B cell (primary cell): ENCODE measurements around the gene AMFR. TPM values are rescaled to one million over a fixed set of nuclear protein-coding genes. Genes with fewer than 3 reads are reported as not detected.

ENCODE experiments used
- ATAC-seq: fragments of 200-7000 bp; cut with Tn5 transposase; one replicate; pipeline ENCODE4 v1.10.0; 2021; ENCODE audit warnings: low read depth, mild to moderate bottlenecking, moderate number of reproducible peaks, moderate library complexity
- CTCF ChIA-PET: fragments of 350-600 bp; sonication (Branson Sonifier 250); formaldehyde crosslinking; loops from one replicate; lab custom pipeline; 2021; ENCODE audit warnings: antibody characterized with exemption, inconsistent platforms; lab: Charles Lee
- POLR2A ChIA-PET: fragments of 350-600 bp; sonication (Branson Sonifier 250); formaldehyde crosslinking; loops from one replicate; lab custom pipeline; 2021; ENCODE audit warnings: antibody characterized with exemption; lab: Charles Lee
- DNase-seq: peaks from one replicate; pipeline ENCODE4 v3.0.0; 2013
- H2AFZ ChIP-seq: 2 replicates; pipeline ENCODE4 v1.6.1; 2012; ENCODE audit warnings: mild to moderate bottlenecking, low read depth, low read length; ENCODE audit not compliant: insufficient read depth, poor library complexity, severe bottlenecking
- H3K27ac ChIP-seq, 2 donors: 1 replicate in 1 of 2; 2 replicates in 1 of 2; pipeline ENCODE4 v1.5.1; 2012 to 2013; ENCODE audit warnings: low read length in 2 of 2, mild to moderate bottlenecking in 2 of 2, moderate library complexity in 1 of 2
- H3K27me3 ChIP-seq, 4 experiments: fragments of 200-600 bp in 1 of 4; sonication (generic) in 1 of 4; replicated peaks in 1 of 4; 1 replicate in 2 of 4; 2 replicates in 2 of 4; pipeline versions ENCODE4 v1.6.1 to v1.7.0; 2013 to 2016; ENCODE audit warnings: low read length in 3 of 4, mild to moderate bottlenecking in 2 of 4, mixed read lengths in 1 of 4, moderate library complexity in 1 of 4; ENCODE audit not compliant: insufficient read depth in 4 of 4, control insufficient read depth in 3 of 4; ENCODE audit errors: control extremely low read depth in 1 of 4
- H3K36me3 ChIP-seq, 2 experiments: replicated peaks in 1 of 2; 1 replicate in 1 of 2; 2 replicates in 1 of 2; pipeline versions ENCODE4 v1.6.1 to v1.7.1; 2013; ENCODE audit warnings: low read length in 1 of 2; ENCODE audit not compliant: insufficient read depth in 2 of 2, control insufficient read depth in 1 of 2; ENCODE audit errors: control extremely low read depth in 1 of 2, extremely low read depth in 1 of 2
- H3K4me1 ChIP-seq, 2 donors: fragments of 200-600 bp in 1 of 2; sonication (generic) in 1 of 2; 1 replicate in 1 of 2; 2 replicates in 1 of 2; pipeline versions ENCODE4 v1.5.1 to v1.6.1; 2013 to 2017; ENCODE audit warnings: low read length in 2 of 2; ENCODE audit not compliant: control insufficient read depth in 2 of 2, insufficient read depth in 2 of 2
- H3K4me2 ChIP-seq: replicated peaks from 2 replicates; pipeline ENCODE3; 2012; ENCODE audit warnings: mild to moderate bottlenecking, low read depth, low read length; ENCODE audit not compliant: poor library complexity, severe bottlenecking
- H3K4me3 ChIP-seq, 5 experiments: fragments of 200-600 bp in 1 of 5; sonication (generic) in 1 of 5; 1 replicate in 3 of 5; 2 replicates in 2 of 5; pipeline versions ENCODE4 v1.5.1 to v1.7.0; 2011 to 2016; ENCODE audit warnings: low read length in 4 of 5, mild to moderate bottlenecking in 4 of 5, low read depth in 2 of 5, control low read depth in 1 of 5, moderate library complexity in 1 of 5; ENCODE audit not compliant: insufficient read depth in 1 of 5; ENCODE audit errors: control extremely low read depth in 1 of 5, extremely low read depth in 1 of 5
- H3K79me2 ChIP-seq: fragments of 200-600 bp; sonication (generic); one replicate; pipeline ENCODE4 v1.6.0; 2016; ENCODE audit warnings: low read length; ENCODE audit not compliant: control insufficient read depth, insufficient read depth
- H3K9ac ChIP-seq: fragments of 200-600 bp; sonication (generic); 2 replicates; pipeline ENCODE4 v1.6.1; 2017; ENCODE audit warnings: mild to moderate bottlenecking, low read length, moderate library complexity
- H3K9me3 ChIP-seq, 3 donors: one replicate each; pipeline versions ENCODE4 v1.6.1 to v1.7.1; 2013; ENCODE audit warnings: low read length in 2 of 3; ENCODE audit not compliant: control insufficient read depth in 2 of 3, insufficient read depth in 1 of 3; ENCODE audit errors: control extremely low read depth in 1 of 3
- H4K20me1 ChIP-seq: 2 replicates; pipeline ENCODE4 v1.6.0; 2012; ENCODE audit warnings: mild to moderate bottlenecking, low read length; ENCODE audit not compliant: insufficient read depth, control insufficient read depth, poor library complexity, severe bottlenecking
- H3K27ac Mint-ChIP-seq: one replicate; pipeline ENCODE4 v1.8.0; 2021; ENCODE audit warnings: mixed read lengths
- H3K27me3 Mint-ChIP-seq: one replicate; pipeline ENCODE4 v1.8.0; 2021; ENCODE audit warnings: mixed read lengths
- H3K4me1 Mint-ChIP-seq: one replicate; pipeline ENCODE4 v1.8.0; 2021; ENCODE audit warnings: mixed read lengths
- H3K4me3 Mint-ChIP-seq: one replicate; pipeline ENCODE4 v1.8.0; 2021; ENCODE audit warnings: mixed read lengths
- H3K9me3 Mint-ChIP-seq: one replicate; pipeline ENCODE4 v1.8.0; 2022; ENCODE audit warnings: mixed read lengths; ENCODE audit not compliant: insufficient read depth
- EZH2 ChIP-seq: IDR thresholded peaks from 2 replicates; pipeline ENCODE4 v1.6.1; 2012; ENCODE audit warnings: borderline replicate concordance, low read depth, mild to moderate bottlenecking, moderate library complexity, low read length; ENCODE audit not compliant: insufficient read depth, poor library complexity, severe bottlenecking
- WGBS: methylation state at CpG from one replicate; pipeline ENCODE4 v1.1.5; 2013; ENCODE audit warnings: missing lambda C conversion rate; ENCODE audit not compliant: insufficient coverage; 5-methylcytosine and 5-hydroxymethylcytosine counted together
- intact Hi-C: fragments of 100-400 bp; cut with micrococcal nuclease; formaldehyde crosslinking; loops from one replicate; pipeline ENCODE4 v1.10.0; 2022
- polyA plus RNA-seq: library from polyadenylated mRNA; depleted of rRNA; stranded (reverse); fragments of >200 nt; gene quantifications from 2 replicates; pipeline ENCODE4 v1.2.3, GENCODE V29; 2012
- total RNA-seq, 2 donors: library from RNA; stranded (reverse); fragments of 120-200 nt in 1 of 2; gene quantifications; 1 replicate in 1 of 2; 2 replicates in 1 of 2; pipeline versions ENCODE4 v1.2.3 to v1.2.4, GENCODE V29; 2013 to 2022
- TF ChIP-seq, protein P1 (sequence below): fragments of 200-600 bp; IDR thresholded peaks from one replicate; pipeline ENCODE4 v1.8.0; 2022; ENCODE audit warnings: antibody characterized with exemption, mild to moderate bottlenecking

Gene AMFR
- total and polyA plus RNA-seq, 2 donors (not counting 1 experiment from before 2014, with no cell fraction given), result 118 to 225 TPM

DNA sequence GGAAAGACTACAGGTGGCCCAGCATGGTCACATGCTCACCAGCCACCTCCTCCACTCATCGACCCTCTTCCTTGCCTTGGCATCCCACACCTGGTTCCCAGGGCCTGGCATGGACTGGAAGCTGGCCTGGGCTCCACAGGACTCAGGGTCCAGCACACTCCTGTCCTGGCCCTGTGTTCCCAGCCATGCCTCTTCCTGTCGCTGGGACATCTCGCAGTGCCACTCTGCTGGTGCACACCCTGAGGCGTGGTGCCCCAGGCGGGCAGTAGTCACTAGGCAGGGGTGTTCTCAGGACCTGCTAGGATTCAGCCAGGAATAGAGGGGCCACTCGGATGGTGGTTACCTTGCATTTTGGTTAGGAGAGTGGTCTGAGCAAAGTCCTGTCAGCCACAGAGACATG is 99.4 kb downstream of the AMFR start:
- no peak overlapping the region for H3K27ac Mint-ChIP-seq
- H3K4me3 Mint-ChIP-seq, result no peak overlapping the region
- Histone ChIP-seq H4K20me1 (no peaks in the 10 kb centered on the region), H3K4me3 (no peak overlapping the region), H3K27ac (no peak overlapping the region), H3K9ac (no peak overlapping the region), H3K4me2 (no peak overlapping the region), H3K79me2 (no peaks in the 10 kb centered on the region), H2AFZ (no peak overlapping the region), H3K9me3 (no peaks in the 10 kb centered on the region), H3K36me3 (no peaks in the 10 kb centered on the region), H3K27me3 (no peaks in the 10 kb centered on the region), H3K4me1 (peaks cover 0 to under 1% of the 10 kb centered on the region in 2 donors)
- intact Hi-C loops, result no loop called here
- ATAC-seq (no peak), DNase-seq (no peak)
- TF ChIP-seq, protein P1, sequence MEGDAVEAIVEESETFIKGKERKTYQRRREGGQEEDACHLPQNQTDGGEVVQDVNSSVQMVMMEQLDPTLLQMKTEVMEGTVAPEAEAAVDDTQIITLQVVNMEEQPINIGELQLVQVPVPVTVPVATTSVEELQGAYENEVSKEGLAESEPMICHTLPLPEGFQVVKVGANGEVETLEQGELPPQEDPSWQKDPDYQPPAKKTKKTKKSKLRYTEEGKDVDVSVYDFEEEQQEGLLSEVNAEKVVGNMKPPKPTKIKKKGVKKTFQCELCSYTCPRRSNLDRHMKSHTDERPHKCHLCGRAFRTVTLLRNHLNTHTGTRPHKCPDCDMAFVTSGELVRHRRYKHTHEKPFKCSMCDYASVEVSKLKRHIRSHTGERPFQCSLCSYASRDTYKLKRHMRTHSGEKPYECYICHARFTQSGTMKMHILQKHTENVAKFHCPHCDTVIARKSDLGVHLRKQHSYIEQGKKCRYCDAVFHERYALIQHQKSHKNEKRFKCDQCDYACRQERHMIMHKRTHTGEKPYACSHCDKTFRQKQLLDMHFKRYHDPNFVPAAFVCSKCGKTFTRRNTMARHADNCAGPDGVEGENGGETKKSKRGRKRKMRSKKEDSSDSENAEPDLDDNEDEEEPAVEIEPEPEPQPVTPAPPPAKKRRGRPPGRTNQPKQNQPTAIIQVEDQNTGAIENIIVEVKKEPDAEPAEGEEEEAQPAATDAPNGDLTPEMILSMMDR, result no peak
- no peak for TF ChIP-seq EZH2
- peaks cover 1% of the 10 kb centered on the region for H3K4me1 Mint-ChIP-seq
- 88% methylated on average over 6 of the region's 6 CpGs for WGBS
- no peaks in the 10 kb centered on the region for H3K9me3 Mint-ChIP-seq
- no peaks in the 10 kb centered on the region for H3K27me3 Mint-ChIP-seq
- ChIA-PET CTCF (interaction anchor here (2.4 kb wide), 1 partner anchor 8 kb away, joined by 12 read pairs; no protein-coding TSS in a partner anchor), POLR2A (no interaction called here)

DNA sequence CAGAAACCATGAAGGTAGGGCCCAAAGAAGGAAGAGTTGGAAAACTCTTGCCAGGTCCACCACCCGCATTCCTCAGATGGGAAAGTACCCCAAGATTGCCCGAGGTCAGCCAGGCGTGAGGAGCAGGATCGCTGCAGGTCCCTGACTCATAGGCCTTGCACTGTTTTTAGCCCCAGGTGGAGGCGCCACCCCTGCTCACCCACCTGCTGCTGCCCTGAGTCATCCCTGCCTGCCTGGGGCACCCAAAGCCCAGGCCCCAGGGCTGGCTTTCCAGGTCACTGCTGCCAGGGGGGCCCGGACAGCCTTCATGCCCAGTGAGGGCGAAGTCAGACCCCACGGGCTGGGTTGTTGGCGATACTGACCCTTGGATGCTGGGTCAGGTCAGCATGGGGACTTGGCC is 100.9 kb downstream of the AMFR start:
- Histone ChIP-seq H3K4me3 (no peak overlapping the region), H3K79me2 (no peaks in the 10 kb centered on the region), H3K4me2 (no peak overlapping the region), H3K27ac (no peak overlapping the region), H3K4me1 (peaks cover 0 to 6% of the 10 kb centered on the region in 2 donors), H4K20me1 (no peaks in the 10 kb centered on the region), H3K9me3 (no peaks in the 10 kb centered on the region), H3K27me3 (no peaks in the 10 kb centered on the region), H3K9ac (no peak overlapping the region), H3K36me3 (no peaks in the 10 kb centered on the region), H2AFZ (no peak overlapping the region)
- DNase-seq (no peak), ATAC-seq (no peak)
- no peak overlapping the region for H3K4me3 Mint-ChIP-seq
- peaks cover 5% of the 10 kb centered on the region for H3K4me1 Mint-ChIP-seq
- ChIA-PET POLR2A (no interaction called here), CTCF (interaction anchor here (8.8 kb wide), 1 partner anchor 379 kb away, joined by 156 read pairs; no protein-coding TSS in a partner anchor)
- intact Hi-C loops, result no loop called here
- TF ChIP-seq, protein P1, result no peak
- TF ChIP-seq EZH2, result no peak
- no peaks in the 10 kb centered on the region for H3K9me3 Mint-ChIP-seq
- H3K27ac Mint-ChIP-seq, result no peak overlapping the region
- WGBS, result 79% methylated on average over 9 of the region's 9 CpGs
- H3K27me3 Mint-ChIP-seq, result no peaks in the 10 kb centered on the region
